ENCODE results near the gene GPR148. TPM values are rescaled to one million over a fixed set of nuclear protein-coding genes. Genes with fewer than 3 reads are reported as not detected.

The GPR148 gene
- total RNA-seq, 2 experiments from 2014 or later: not detected

DNA sequence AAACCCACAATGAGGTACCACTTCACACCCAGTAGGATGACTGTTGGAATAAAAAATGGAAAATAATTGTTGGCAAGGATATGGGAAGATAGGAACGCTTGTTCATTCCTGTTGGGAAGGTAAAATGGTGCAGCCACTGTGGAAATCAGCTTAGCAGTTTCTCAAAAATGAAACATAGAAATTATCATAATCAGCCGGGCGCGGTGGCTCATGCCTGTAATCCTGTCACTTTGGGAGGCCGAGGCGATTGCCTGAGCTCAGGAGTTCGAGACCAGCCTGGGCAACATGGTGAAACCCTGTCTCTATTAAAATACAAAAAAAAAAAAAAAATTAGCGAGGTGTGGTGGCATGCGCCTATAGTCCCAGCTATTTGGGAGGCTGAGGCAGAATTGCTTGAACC lies 49.9 kb downstream of the GPR148 start:
- Histone ChIP-seq H3K4me2 (ENCODE audit: low read length) (no peak overlapping the region), H3K9me3 (ENCODE audit: low read length) (no peaks in the 10 kb centered on the region), H3K9me2 (ENCODE audit: insufficient read depth, low read length) (no peaks in the 10 kb centered on the region), H3K36me3 (ENCODE audit: insufficient read depth, low read length) (no peaks in the 10 kb centered on the region), H3K4me3 (ENCODE audit: low read depth, low read length, poor library complexity, severe bottlenecking) (no peak overlapping the region), H4K20me1 (ENCODE audit: insufficient read depth, low read length) (no peaks in the 10 kb centered on the region), H3K27ac (ENCODE audit: low read depth, low read length, poor library complexity, severe bottlenecking) (no peak overlapping the region), H3K79me2 (ENCODE audit: insufficient read depth, low read depth, low read length) (no peaks in the 10 kb centered on the region), H2AFZ (ENCODE audit: low read length) (no peak overlapping the region), H3K4me1 (ENCODE audit: insufficient read depth, low read length, poor library complexity, severe bottlenecking) (no peaks in the 10 kb centered on the region)
- ChIA-PET CTCF (ENCODE audit: unreplicated experiment) (no interaction called here), POLR2A (no interaction called here)
- BruUV-seq (replicated peaks): no TSS peak
- intact Hi-C loops (cut with micrococcal nuclease; ENCODE audit: unreplicated experiment): no loop called here
- no peak for DNase-seq (ENCODE audit: low spot score)
- TF ChIP-seq EZH2phosphoT487 (IDR thresholded peaks at IDR 0.05; ENCODE audit: borderline replicate concordance, low read depth, low read length): no peak
- TF ChIP-seq, protein P1, sequence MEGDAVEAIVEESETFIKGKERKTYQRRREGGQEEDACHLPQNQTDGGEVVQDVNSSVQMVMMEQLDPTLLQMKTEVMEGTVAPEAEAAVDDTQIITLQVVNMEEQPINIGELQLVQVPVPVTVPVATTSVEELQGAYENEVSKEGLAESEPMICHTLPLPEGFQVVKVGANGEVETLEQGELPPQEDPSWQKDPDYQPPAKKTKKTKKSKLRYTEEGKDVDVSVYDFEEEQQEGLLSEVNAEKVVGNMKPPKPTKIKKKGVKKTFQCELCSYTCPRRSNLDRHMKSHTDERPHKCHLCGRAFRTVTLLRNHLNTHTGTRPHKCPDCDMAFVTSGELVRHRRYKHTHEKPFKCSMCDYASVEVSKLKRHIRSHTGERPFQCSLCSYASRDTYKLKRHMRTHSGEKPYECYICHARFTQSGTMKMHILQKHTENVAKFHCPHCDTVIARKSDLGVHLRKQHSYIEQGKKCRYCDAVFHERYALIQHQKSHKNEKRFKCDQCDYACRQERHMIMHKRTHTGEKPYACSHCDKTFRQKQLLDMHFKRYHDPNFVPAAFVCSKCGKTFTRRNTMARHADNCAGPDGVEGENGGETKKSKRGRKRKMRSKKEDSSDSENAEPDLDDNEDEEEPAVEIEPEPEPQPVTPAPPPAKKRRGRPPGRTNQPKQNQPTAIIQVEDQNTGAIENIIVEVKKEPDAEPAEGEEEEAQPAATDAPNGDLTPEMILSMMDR (conservative IDR thresholded peaks at IDR 0.05; ENCODE audit: low read length): no peak

Other genes with a start within 250 kb of the GPR148 start
- gene POTEI, start 219.7 kb upstream of the GPR148 start, total RNA-seq (2014; rRNA removed; shearing (Covaris generic)): 0.06 TPM in 1 of 2 replicates, not detected in the other
- gene POTEI, start 219.7 kb upstream of the GPR148 start, total RNA-seq (2022): 0.26 and 0.44 TPM in 2 replicates
- not detected in 2 replicates for gene CFC1B, start 207.8 kb upstream of the GPR148 start, total RNA-seq (2014; rRNA removed; shearing (Covaris generic))
- not detected in 2 replicates for gene CFC1B, start 207.8 kb upstream of the GPR148 start, total RNA-seq (2022)
- not detected in 2 replicates for gene CFC1, start 129.5 kb upstream of the GPR148 start, total RNA-seq (2014; rRNA removed; shearing (Covaris generic))
- not detected in 2 replicates for gene CFC1, start 129.5 kb upstream of the GPR148 start, total RNA-seq (2022)
- gene POTEJ, start 117.6 kb upstream of the GPR148 start, total RNA-seq (2014; rRNA removed; shearing (Covaris generic)): not detected in 2 replicates
- gene POTEJ, start 117.6 kb upstream of the GPR148 start, total RNA-seq (2022): 0.10 TPM in 1 of 2 replicates, not detected in the other
- not detected in 2 replicates for gene AMER3, start 26.5 kb downstream of the GPR148 start, total RNA-seq (2014; rRNA removed; shearing (Covaris generic))
- not detected in 2 replicates for gene AMER3, start 26.5 kb downstream of the GPR148 start, total RNA-seq (2022)
- 0.59 and 1.1 TPM in 2 replicates for gene ARHGEF4, start 107.8 kb downstream of the GPR148 start, total RNA-seq (2014; rRNA removed; shearing (Covaris generic))
- 1.3 and 1.7 TPM in 2 replicates for gene ARHGEF4, start 107.8 kb downstream of the GPR148 start, total RNA-seq (2022)

All from OCI-LY7 (cell line).